HG02798 (cell line): Measurements from ENCODE around the gene SMG9.

Experiments
- ATAC-seq: cut with Tn5 transposase; IDR thresholded peaks from one replicate; pipeline ENCODE4 v1.9.1; 2021; ENCODE audit warnings: mild to moderate bottlenecking; ENCODE audit not compliant: unreplicated experiment, poor library complexity

The SMG9 gene, protein sequence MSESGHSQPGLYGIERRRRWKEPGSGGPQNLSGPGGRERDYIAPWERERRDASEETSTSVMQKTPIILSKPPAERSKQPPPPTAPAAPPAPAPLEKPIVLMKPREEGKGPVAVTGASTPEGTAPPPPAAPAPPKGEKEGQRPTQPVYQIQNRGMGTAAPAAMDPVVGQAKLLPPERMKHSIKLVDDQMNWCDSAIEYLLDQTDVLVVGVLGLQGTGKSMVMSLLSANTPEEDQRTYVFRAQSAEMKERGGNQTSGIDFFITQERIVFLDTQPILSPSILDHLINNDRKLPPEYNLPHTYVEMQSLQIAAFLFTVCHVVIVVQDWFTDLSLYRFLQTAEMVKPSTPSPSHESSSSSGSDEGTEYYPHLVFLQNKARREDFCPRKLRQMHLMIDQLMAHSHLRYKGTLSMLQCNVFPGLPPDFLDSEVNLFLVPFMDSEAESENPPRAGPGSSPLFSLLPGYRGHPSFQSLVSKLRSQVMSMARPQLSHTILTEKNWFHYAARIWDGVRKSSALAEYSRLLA

GRCh38 chr19:43754503-43755255 lies at the start of gene SMG9:
Gene SMG9 (minus strand): TSS chr19:43754962. CDS start chr19:43750741, 4,221 bp downstream.
- peak; percentile 76 for ATAC-seq

DNA sequence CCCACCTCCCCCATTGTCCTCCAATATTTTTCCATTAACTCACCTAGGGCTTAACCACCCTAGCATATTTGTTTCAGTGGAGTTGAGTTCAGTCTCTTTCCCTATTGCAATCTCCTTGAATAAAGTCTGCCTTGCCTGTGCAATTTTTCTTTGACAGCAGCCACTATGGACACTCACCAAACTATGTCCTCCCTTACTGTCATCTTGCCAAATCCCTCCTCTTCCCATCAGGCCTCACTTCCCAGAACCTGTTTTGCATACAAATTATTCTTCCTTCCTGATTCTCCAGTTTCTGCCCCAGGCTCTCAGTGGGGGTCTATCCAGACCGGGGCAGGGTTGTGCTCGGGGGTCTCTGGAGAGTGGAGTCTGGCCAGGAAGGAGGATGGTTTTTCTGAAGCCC lies 49.7 kb upstream of the SMG9 start:
- no peak for ATAC-seq

DNA sequence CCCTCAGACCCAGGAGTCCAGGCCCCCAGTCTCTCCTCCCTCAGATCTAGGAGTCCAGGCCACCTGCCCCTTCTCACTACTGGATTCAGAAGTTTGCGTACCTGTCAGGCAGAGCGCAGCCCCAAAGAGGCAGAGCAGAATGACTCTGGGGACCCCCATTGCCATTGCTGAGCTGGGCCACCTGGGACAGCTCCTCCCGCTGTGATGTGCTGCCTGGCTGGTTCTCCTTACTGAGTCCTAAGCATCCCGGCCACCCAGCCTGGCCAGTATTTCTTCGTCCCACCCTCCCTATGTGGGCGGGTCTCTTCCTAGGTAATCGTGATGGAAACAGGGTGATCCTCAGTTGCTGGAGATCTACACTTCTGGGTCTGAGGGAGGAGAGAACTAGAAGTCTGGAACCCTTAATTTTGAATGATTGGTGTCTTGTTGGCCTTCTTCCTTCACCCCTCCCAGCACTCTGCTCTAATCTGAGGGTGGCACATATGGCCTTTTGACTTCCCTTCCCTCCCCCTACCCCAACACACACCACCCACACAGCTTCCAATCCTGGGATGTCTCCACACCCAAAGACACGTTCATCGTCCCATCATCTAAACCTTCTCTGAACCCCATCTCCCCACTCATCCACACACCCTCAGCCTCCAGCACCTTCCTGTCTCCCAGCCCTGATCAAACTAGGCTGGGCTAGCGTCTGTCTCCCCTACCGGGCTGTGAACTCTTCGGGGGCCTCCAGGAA lies 47.6 kb upstream of the SMG9 start, which contains the start of gene LYPD5:
Gene LYPD5 (minus strand): TSS at position 232 of the 736 bp plus-strand sequence. CDS start 67 bp downstream, at position 165.
- no peak for ATAC-seq

- ATAC-seq, result no peak
Measured at GRCh38 chr19:43799502-43800142, 44.9 kb upstream of the SMG9 start.

DNA sequence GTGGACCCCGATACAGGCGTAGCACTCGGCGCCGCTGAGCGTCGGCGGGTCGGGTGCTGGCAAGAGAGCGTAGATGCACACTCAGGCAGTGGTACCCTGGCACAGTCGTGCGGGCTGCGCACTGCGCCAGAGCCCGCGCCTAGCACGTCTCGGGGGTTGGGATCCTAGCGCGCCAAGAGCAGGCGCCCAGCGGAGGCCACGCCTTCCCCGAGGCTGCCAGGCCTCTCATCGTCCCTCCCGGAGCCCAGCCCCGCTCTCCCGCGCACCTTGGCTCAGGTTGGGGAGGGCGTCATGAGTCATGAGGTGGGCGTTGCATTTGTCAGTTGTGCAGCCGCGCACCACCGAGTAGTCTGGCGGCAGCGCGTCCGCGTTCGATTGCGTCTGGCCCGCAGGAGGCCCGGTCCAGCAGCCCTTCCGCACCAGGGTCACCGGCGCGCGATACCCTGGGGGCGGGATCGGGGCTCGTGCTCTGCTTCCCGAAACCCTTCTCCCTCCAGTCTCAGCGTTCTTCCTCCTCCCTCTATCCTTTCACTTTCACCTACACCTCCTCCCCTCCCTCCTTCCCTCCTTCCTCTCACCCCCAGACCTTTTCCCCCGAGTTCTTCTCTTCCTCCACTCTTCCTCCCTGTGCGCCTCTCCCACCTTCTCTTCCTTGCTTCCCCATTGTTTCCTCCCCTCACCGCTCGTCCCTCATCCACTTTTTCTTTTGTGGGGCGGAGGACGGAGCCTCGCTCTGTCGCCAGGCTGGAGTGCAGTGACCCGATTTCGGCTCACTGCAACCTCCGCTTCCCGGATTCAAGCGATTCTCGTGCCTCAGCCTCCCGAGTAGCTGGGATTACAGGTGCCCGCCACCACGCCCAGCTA lies 44.0 kb upstream of the SMG9 start:
- ATAC-seq, result no peak

GRCh38 chr19:43798026-43798545 lies 43.3 kb upstream of the SMG9 start:
- no peak for ATAC-seq

GRCh38 chr19:43797556-43797955 lies 42.8 kb upstream of the SMG9 start:
- no peak for ATAC-seq

GRCh38 chr19:43797118-43797517 lies 42.4 kb upstream of the SMG9 start:
- no peak for ATAC-seq

GRCh38 chr19:43790587-43790986 lies 35.8 kb upstream of the SMG9 start:
- no peak for ATAC-seq

DNA sequence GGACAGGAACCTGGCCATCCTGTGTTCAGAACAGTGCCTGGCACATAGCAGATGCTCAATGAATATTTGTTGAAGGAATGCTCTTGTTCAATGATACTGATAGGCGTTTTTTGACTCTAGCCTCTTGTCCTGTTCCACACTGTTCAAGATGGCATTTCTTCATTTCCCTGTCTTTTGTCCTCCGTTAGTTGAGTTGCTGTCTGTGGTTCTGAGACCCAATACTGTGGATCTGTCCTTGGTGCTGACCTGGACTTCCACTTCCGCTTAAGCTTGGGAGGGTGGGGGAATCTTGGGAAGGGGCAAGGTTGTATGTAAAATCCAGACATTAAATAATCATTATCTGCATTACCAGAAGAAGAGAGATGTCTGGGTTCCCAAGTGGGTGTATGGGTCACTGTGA lies 34.3 kb upstream of the SMG9 start:
- no peak for ATAC-seq

- ATAC-seq, result no peak
Measured at GRCh38 chr19:43786665-43787064, 31.9 kb upstream of the SMG9 start.

- ATAC-seq, result peak; percentile 36
Measured at GRCh38 chr19:43784981-43785808, 30.4 kb upstream of the SMG9 start.

DNA sequence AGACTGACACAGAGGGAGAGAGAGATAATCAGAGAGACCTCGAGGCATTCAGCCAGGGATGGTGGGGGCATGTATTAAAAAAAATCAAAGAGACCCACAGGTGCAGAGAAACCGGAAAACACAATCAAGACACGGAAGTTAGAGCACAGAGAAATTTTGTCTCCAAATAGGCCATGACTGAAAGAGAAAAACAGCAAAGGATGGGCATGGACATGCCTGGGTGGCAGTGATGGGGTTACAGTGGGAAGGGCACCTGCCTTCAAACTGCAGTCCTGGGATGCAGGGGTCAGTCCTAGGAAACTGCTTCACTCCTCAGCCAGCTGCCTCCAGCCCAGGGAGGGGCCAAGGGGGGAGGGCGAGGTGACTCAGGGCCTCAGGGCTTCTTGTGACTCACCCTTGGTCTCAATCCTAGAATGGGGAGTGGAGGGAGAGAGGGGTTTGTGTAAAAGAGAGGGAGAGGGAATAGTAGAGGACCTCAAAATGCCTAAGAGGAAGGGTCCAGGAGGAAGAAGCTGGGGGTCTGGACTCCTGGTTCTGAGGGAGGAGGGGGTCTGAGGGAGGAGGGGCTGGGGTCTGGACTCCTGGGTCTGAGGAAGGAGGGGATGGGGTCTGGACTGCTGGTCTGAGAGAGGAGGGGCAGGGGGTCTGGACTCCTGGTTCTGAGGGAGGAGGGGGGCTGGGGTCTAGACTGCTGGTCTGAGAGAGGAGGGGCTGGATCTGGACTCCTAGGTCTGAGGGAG lies 29.6 kb upstream of the SMG9 start:
- ATAC-seq, result no peak

DNA sequence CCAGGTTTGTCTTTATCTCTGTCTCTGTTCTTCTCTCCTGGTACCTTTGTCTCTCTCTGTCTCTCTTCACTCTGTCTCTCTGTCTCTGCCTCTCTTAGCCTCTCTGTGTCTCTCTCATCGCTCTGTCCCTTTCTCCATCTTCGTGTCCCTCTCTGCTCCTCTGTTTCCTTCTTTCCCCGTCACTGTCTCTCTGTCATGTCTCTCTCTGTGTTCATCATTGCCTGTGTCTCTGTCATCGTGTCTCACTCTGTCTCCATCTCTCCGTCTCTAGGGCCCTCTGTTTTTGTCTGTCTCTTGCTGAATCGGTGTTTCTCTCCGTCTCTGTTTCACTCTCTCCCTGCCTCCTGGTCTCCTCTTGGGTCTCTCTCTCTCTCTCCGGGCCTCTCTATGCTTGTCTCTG lies 28.9 kb upstream of the SMG9 start:
- ATAC-seq, result no peak

DNA sequence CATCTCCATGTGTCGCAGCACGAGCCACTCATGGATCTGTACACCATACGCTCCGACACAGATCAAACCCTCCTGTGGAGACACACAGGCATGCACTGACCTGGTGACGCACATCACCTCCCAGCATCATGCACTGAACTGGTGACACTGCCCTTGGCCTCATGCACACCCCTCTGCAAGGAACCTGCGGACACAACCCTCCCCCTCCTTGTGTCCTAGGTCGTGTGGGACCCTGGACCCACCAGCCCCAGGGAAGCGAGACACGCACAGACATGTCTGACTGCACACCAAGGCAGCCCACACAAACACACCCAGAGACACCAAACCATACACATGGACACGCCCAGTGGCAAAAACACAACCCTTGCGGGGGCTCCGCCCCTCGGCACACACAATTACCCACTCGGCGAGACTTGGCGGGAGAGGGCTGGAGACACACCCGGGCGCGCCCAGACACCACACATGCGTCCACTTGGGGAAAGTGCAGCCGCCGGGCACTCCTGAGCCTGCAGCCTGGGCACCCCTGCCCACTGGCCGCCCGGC lies 28.0 kb upstream of the SMG9 start:
- ATAC-seq, result peak; percentile 30

DNA sequence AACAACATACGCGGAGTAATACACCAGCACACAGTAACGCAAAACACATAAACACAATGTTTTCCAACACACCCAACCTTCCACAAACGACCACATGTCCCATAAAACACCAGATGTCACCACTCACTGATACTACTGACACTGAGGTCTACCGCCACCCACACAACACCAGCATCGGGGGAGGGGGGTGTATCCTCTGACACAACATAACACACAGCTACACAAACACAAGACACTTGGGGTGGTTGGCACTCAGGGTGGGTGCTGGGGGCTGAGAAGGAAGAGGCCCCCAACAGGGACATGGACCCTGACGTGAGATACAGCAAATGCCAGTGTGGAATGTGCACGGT lies 27.5 kb upstream of the SMG9 start:
- ATAC-seq, result no peak

DNA sequence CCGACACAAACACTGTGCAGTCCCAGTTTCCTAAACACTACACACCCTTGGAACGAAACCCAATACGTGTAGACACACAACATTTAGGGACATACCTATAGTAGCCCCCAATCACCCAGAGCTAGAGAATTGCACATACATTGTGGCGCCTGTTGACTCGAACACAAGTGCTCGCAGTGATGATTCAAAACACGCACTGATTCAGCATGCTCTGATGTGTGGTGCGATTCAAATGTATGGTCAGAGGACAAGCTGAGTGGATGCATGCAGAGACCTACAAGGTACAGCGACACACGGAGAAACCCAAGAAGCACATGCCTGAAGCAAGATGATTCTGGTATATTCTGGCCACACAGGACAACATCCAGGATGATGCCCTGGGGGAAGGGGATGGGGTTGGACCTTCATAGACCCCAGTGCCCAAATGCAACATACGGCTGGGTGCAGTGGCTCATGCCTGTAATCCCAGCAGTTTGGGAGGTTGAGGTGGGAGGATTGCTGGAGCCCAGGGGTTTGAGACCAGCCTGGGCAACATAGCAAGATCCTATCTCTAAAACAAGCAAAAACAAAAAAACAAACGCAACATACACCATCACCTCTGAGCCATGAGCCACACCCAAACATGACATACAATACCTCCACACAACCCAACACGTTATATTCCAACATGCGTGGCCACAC lies 27.0 kb upstream of the SMG9 start:
- no peak for ATAC-seq
